GM12878 (cell line): ENCODE measurements around the gene PRRX2. TPM values are rescaled to one million over a fixed set of nuclear protein-coding genes. Genes with fewer than 3 reads are reported as not detected.

Experiments used
- ATAC-seq: fragments of 200-7000 bp; cut with Tn5 transposase; 3 replicates; pipeline ENCODE4 v1.9.1; 2020; ENCODE audit warnings: mild to moderate bottlenecking, moderate library complexity
- BruUV-seq: library from RNA; stranded (reverse); fragments of 400-500 nt; replicated peaks from 2 replicates; lab custom pipeline; 2021; lab: Mats Ljungman, UMichigan
- CTCF ChIA-PET: fragments of 300-600 bp; sonication (Branson Sonifier 250); formaldehyde crosslinking; extraction: SDS; loops from one replicate; lab custom pipeline; 2021; ENCODE audit warnings: inconsistent platforms; lab: Yijun Ruan, JAX
- POLR2A ChIA-PET: fragments of 350-600 bp; formaldehyde crosslinking; extraction: SDS; loops from one replicate; lab custom pipeline; 2021; ENCODE audit warnings: inconsistent platforms; lab: Charles Lee
- RAD21 ChIA-PET: fragments of 300-600 bp; sonication (Branson Sonifier 250); formaldehyde crosslinking; loops from one replicate; lab custom pipeline; 2023; ENCODE audit warnings: antibody characterized with exemption; ENCODE audit not compliant: unreplicated experiment; lab: Charles Lee
- SMC1A ChIA-PET: fragments of 300-600 bp; sonication (Branson Sonifier 250); formaldehyde crosslinking; loops from one replicate; lab custom pipeline; 2023; ENCODE audit not compliant: unreplicated experiment, uncharacterized antibody; lab: Charles Lee
- DNase-seq: peaks from one replicate; pipeline ENCODE4 v3.0.0-alpha.2; 2011; ENCODE audit warnings: low read depth, low spot score
- FAIRE-seq: peaks from 3 replicates; lab custom pipeline; 2011; peaks lifted over from hg19 to GRCh38; lab: Jason Lieb, UNC
- H2AFZ ChIP-seq: 2 replicates; pipeline ENCODE4 v1.6.0; 2011; ENCODE audit warnings: low read depth, low read length, control low read depth; ENCODE audit not compliant: control insufficient read depth
- H3K27ac ChIP-seq: 2 replicates; pipeline ENCODE4 v1.5.1; 2011; ENCODE audit warnings: control low read depth; ENCODE audit not compliant: control insufficient read depth, insufficient read depth
- H3K27me3 ChIP-seq, 2 experiments: replicated peaks in 1 of 2; 2 replicates each; pipeline versions ENCODE4 v1.6.0 to v1.6.1; 2011; ENCODE audit warnings: low read length in 1 of 2; ENCODE audit not compliant: control insufficient read depth in 2 of 2, insufficient read depth in 2 of 2
- H3K36me3 ChIP-seq, 2 experiments: 2 replicates each; pipeline ENCODE4 v1.5.1; 2011; ENCODE audit warnings: low read length in 1 of 2; ENCODE audit not compliant: control insufficient read depth in 2 of 2, insufficient read depth in 2 of 2
- H3K4me1 ChIP-seq: 2 replicates; pipeline ENCODE4 v1.6.1; 2011; ENCODE audit warnings: mild to moderate bottlenecking, low read length, moderate library complexity, mixed read lengths; ENCODE audit not compliant: control insufficient read depth, insufficient read depth
- H3K4me2 ChIP-seq: 2 replicates; pipeline ENCODE4 v1.6.0; 2011; ENCODE audit warnings: control low read depth; ENCODE audit not compliant: control insufficient read depth, insufficient read depth
- H3K4me3 ChIP-seq: fragments of 200-600 bp; sonication (generic); 2 replicates; pipeline ENCODE4 v1.5.1; 2016
- H3K79me2 ChIP-seq: 2 replicates; pipeline ENCODE4 v1.6.0; 2011; ENCODE audit warnings: low read length; ENCODE audit not compliant: control insufficient read depth, insufficient read depth
- H3K9ac ChIP-seq: 2 replicates; pipeline ENCODE4 v1.8.0; 2011; ENCODE audit warnings: low read length, control low read depth, mixed read lengths; ENCODE audit not compliant: control insufficient read depth, insufficient read depth
- H3K9me3 ChIP-seq: replicated peaks from 3 replicates; pipeline ENCODE4 v1.5.1; 2011; ENCODE audit warnings: mild to moderate bottlenecking, low read length; ENCODE audit not compliant: control insufficient read depth, insufficient read depth
- H4K20me1 ChIP-seq: 2 replicates; pipeline ENCODE4 v1.6.0; 2011; ENCODE audit not compliant: control insufficient read depth, insufficient read depth
- ATF7 ChIP-seq: fragments of 450-650 bp; IDR thresholded peaks from 2 replicates; pipeline ENCODE4 v1.6.1; 2016; ENCODE audit warnings: low read depth, mild to moderate bottlenecking
- BCL11A ChIP-seq: IDR thresholded peaks from 2 replicates; pipeline ENCODE4 v1.6.1; 2011; ENCODE audit warnings: low read depth, low read length
- BHLHE40 ChIP-seq, 2 experiments: fragments of 450-650 bp in 1 of 2; IDR thresholded peaks; 2 replicates each; pipeline ENCODE4 v1.6.1; 2011 to 2017; ENCODE audit warnings: low read depth in 2 of 2, borderline replicate concordance in 1 of 2, improper control_type of control experiment in 1 of 2, low read length in 1 of 2, mild to moderate bottlenecking in 1 of 2
- CHD1 ChIP-seq: IDR thresholded peaks from 2 replicates; pipeline ENCODE4 v1.6.1; 2012; ENCODE audit warnings: low read depth, low read length, improper control_type of control experiment
- CHD4 ChIP-seq: fragments of 200-600 bp; sonication (generic); IDR thresholded peaks from 2 replicates; pipeline ENCODE4 v1.6.1; 2016; ENCODE audit warnings: mild to moderate bottlenecking
- CREB1 ChIP-seq: IDR thresholded peaks from 2 replicates; pipeline ENCODE4 v1.6.1; 2012; ENCODE audit warnings: low read depth, mild to moderate bottlenecking, inconsistent platforms
- CREM ChIP-seq: IDR thresholded peaks from 2 replicates; pipeline ENCODE4 v1.6.1; 2014; ENCODE audit warnings: antibody characterized with exemption, low read depth
- IKZF2 ChIP-seq, 2 experiments: fragments of 450-650 bp; IDR thresholded peaks; 2 replicates each; pipeline ENCODE4 v1.6.1; 2017; ENCODE audit warnings: mild to moderate bottlenecking in 2 of 2, moderate library complexity in 2 of 2
- KAT2A ChIP-seq: conservative IDR thresholded peaks from 2 replicates; pipeline ENCODE4 v1.6.1; 2011; ENCODE audit warnings: low read depth, low read length; ENCODE audit not compliant: control insufficient read depth
- MEF2B ChIP-seq: fragments of 450-650 bp; IDR thresholded peaks from 2 replicates; pipeline ENCODE4 v1.6.1; 2018; ENCODE audit warnings: mild to moderate bottlenecking, moderate library complexity; ENCODE audit not compliant: partially characterized antibody, poor library complexity, severe bottlenecking
- MTA2 ChIP-seq: fragments of 450-650 bp; IDR thresholded peaks from 2 replicates; pipeline ENCODE4 v1.6.1; 2016; ENCODE audit warnings: low read depth, mild to moderate bottlenecking, moderate library complexity
- POLR2AphosphoS5 ChIP-seq: IDR thresholded peaks from 2 replicates; pipeline ENCODE4 v1.6.1; 2011; ENCODE audit warnings: mild to moderate bottlenecking, low read length, inconsistent platforms
- RB1 ChIP-seq: fragments of 450-650 bp; formaldehyde crosslinking; IDR thresholded peaks from 2 replicates; pipeline ENCODE4 v1.6.1; 2017; ENCODE audit warnings: mild to moderate bottlenecking, borderline replicate concordance
- RBBP5 ChIP-seq: fragments of 200-600 bp; sonication (generic); conservative IDR thresholded peaks from 2 replicates; pipeline ENCODE4 v1.6.1; 2016
- SMC3 ChIP-seq: IDR thresholded peaks from 2 replicates; pipeline ENCODE4 v1.6.1; 2011; ENCODE audit warnings: low read length, improper control_type of control experiment, borderline replicate concordance
- SPI1 ChIP-seq: IDR thresholded peaks from 2 replicates; pipeline ENCODE4 v1.6.1; 2011; ENCODE audit warnings: low read depth, mild to moderate bottlenecking, low read length, moderate library complexity, borderline replicate concordance; ENCODE audit not compliant: insufficient read depth
- SUZ12 ChIP-seq: fragments of 200-600 bp; sonication (generic); IDR thresholded peaks from one replicate; pipeline ENCODE4 v1.6.1; 2018; ENCODE audit warnings: antibody characterized with exemption, mild to moderate bottlenecking; ENCODE audit not compliant: unreplicated experiment
- TBL1XR1 ChIP-seq: IDR thresholded peaks from 2 replicates; pipeline ENCODE4 v1.6.1; 2012; ENCODE audit warnings: low read depth, low read length, improper control_type of control experiment
- WRNIP1 ChIP-seq: IDR thresholded peaks from 2 replicates; pipeline ENCODE4 v1.6.1; 2011; ENCODE audit warnings: low read depth, low read length, improper control_type of control experiment, borderline replicate concordance
- WGBS: methylation state at CpG from one replicate; pipeline ENCODE4 v1.1.6; 2016; ENCODE audit warnings: low lambda C conversion rate; ENCODE audit not compliant: insufficient replicate concordance, insufficient coverage; ENCODE audit errors: missing lambda C conversion rate; 5-methylcytosine and 5-hydroxymethylcytosine counted together
- in situ Hi-C: fragments of 300-500 bp; cut with MboI; formaldehyde crosslinking; loops from 9 replicates; pipeline ENCODE4 v1.14.3; 2018; ENCODE audit warnings: mixed read lengths
- intact Hi-C: fragments of 100-400 bp; cut with micrococcal nuclease; formaldehyde crosslinking; loops from one replicate; pipeline ENCODE4 v1.14.2; 2022; ENCODE audit not compliant: unreplicated experiment
- polyA plus RNA-seq, 11 experiments: library from polyadenylated mRNA; depleted of rRNA in 4 of 11; unstranded in 6 of 11; stranded (reverse) in 5 of 11; fragments of >200 nt; fragmentation: Nextera tagmentation in 4 of 11; fragmentation: Illumina TruSeq in 1 of 11; extraction: Ambion mirVana in 4 of 11; extraction: Trizol in 1 of 11; gene quantifications; 1 replicate in 1 of 11; 2 replicates in 10 of 11; pipeline versions ENCODE4 v1.2.1 to v1.2.3, GENCODE V29; 2011 to 2016; ENCODE audit warnings: inconsistent platforms in 2 of 11, missing spikeins in 2 of 11, low read depth in 1 of 11
- total RNA-seq, 4 experiments: library from RNA; depleted of rRNA in 3 of 4; stranded (reverse); fragments of >200 nt in 3 of 4; fragmentation: Illumina TruSeq in 1 of 4; extraction: Trizol in 1 of 4; gene quantifications; 2 replicates each; pipeline versions ENCODE4 v1.2.1 to v1.2.3, GENCODE V29; 2013 to 2021
- TF ChIP-seq, protein P1 (sequence below): fragments of 450-650 bp; IDR thresholded peaks from 2 replicates; pipeline ENCODE4 v1.6.1; 2014; ENCODE audit warnings: mild to moderate bottlenecking
- TF ChIP-seq, protein P2 (sequence below): fragments of 450-650 bp; IDR thresholded peaks from 2 replicates; pipeline ENCODE4 v1.6.1; 2017; ENCODE audit warnings: low read depth, mild to moderate bottlenecking, moderate library complexity
- TF ChIP-seq, protein P3 (sequence below): fragments of 450-650 bp; IDR thresholded peaks from 2 replicates; pipeline ENCODE4 v1.6.1; 2016; ENCODE audit warnings: mild to moderate bottlenecking

The PRRX2 gene
- total and polyA plus RNA-seq, 10 of the 15 experiments (the other 5 are each of a cell fraction or from before 2014, with no cell fraction given), result not detected

DNA sequence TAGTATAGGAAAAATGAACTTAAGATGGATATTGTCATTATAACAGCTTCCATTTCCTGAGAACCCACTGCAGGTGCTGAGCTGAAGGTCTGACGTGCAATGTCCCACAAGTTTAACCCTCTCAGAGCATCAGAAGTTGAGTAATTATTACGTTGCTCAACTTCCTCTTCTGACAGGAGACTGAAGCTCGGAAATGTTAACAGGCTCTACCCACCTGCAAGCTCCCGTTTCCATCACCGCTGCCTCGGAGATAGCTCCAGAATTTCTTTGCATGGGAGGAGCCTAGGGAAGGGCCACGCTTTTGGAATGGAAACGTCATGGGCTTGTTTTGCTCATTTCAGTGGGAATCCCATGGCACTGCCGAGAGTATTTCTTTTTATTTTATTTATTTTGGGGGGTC, 40.5 kb upstream of the PRRX2 start:
- intact Hi-C loops, result loop anchor here (1.0 kb wide), 1 partner anchor 486 kb away; no protein-coding TSS in a partner anchor
- in situ Hi-C loops, result no loop called here
- Histone ChIP-seq H2AFZ (peak overlapping the region; percentile 69), H3K27ac (no peak overlapping the region), H3K9me3 (no peaks in the 10 kb centered on the region), H4K20me1 (no peaks in the 10 kb centered on the region), H3K4me3 (peak overlapping the region; percentile 93; the same call in 1 of the 2 replicates), H3K4me1 (peaks cover 14% of the 10 kb centered on the region), H3K36me3 (peaks cover 0 to 3% of the 10 kb centered on the region in 2 experiments; a peak in 1 of 4 replicates), H3K27me3 (peaks cover 0 to 4% of the 10 kb centered on the region in 2 experiments; a peak in 2 of 4 replicates), H3K4me2 (peak overlapping the region; percentile 81), H3K79me2 (peaks cover 38% of the 10 kb centered on the region), H3K9ac (no peak overlapping the region)
- POLR2A ChIA-PET, result interaction anchor here (0.6 to 3.0 kb wide), 10 partner anchors 17 to 1261 kb away, joined by 3 to 21 read pairs (median 3); partner anchors contain the start of gene IER5L
- WGBS, result 12% methylated on average over 9 of the region's 9 CpGs
- CTCF ChIA-PET, result interaction anchor here (0.7 to 5.2 kb wide), 44 partner anchors 8 to 587 kb away, joined by 3 to 194 read pairs (median 4); partner anchors contain the start of genes ASB6, IER5L and TOR1B
- DNase-seq (no peak), ATAC-seq (peak; percentile 65), FAIRE-seq (peak; percentile 38)
- SMC1A ChIA-PET, result interaction anchor here (0.8 to 6.8 kb wide), 18 partner anchors 9 to 511 kb away, joined by 3 to 83 read pairs (median 4); partner anchors contain the start of gene IER5L
- RAD21 ChIA-PET, result interaction anchor here (1.0 to 6.4 kb wide), 18 partner anchors 14 to 544 kb away, joined by 3 to 130 read pairs (median 4); partner anchors contain the start of genes DOLPP1 and IER5L
- no TSS peak for BruUV-seq
- TF ChIP-seq SMC3, result no peak
- peak; percentile 40; the same call in 1 of the 2 replicates for TF ChIP-seq CREM
- peak; percentile 80 for TF ChIP-seq CREB1
- no peak for TF ChIP-seq CHD1
- TF ChIP-seq ATF7, result peak; percentile 9; the same call in 1 of the 2 replicates
- TF ChIP-seq CHD4, result no peak
- TF ChIP-seq, protein P1, sequence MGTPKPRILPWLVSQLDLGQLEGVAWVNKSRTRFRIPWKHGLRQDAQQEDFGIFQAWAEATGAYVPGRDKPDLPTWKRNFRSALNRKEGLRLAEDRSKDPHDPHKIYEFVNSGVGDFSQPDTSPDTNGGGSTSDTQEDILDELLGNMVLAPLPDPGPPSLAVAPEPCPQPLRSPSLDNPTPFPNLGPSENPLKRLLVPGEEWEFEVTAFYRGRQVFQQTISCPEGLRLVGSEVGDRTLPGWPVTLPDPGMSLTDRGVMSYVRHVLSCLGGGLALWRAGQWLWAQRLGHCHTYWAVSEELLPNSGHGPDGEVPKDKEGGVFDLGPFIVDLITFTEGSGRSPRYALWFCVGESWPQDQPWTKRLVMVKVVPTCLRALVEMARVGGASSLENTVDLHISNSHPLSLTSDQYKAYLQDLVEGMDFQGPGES, result no peak
- TF ChIP-seq SUZ12, result no peak
- TF ChIP-seq, protein P2, sequence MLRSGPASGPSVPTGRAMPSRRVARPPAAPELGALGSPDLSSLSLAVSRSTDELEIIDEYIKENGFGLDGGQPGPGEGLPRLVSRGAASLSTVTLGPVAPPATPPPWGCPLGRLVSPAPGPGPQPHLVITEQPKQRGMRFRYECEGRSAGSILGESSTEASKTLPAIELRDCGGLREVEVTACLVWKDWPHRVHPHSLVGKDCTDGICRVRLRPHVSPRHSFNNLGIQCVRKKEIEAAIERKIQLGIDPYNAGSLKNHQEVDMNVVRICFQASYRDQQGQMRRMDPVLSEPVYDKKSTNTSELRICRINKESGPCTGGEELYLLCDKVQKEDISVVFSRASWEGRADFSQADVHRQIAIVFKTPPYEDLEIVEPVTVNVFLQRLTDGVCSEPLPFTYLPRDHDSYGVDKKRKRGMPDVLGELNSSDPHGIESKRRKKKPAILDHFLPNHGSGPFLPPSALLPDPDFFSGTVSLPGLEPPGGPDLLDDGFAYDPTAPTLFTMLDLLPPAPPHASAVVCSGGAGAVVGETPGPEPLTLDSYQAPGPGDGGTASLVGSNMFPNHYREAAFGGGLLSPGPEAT, result 0 out of 2 replicates have a peak, but pooled peaks have one; percentile 16
- TF ChIP-seq, protein P3, sequence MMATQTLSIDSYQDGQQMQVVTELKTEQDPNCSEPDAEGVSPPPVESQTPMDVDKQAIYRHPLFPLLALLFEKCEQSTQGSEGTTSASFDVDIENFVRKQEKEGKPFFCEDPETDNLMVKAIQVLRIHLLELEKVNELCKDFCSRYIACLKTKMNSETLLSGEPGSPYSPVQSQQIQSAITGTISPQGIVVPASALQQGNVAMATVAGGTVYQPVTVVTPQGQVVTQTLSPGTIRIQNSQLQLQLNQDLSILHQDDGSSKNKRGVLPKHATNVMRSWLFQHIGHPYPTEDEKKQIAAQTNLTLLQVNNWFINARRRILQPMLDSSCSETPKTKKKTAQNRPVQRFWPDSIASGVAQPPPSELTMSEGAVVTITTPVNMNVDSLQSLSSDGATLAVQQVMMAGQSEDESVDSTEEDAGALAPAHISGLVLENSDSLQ, result peak; percentile 16; the same call in 1 of the 2 replicates
- TF ChIP-seq RBBP5, result no peak
- peak in 1 of 2 experiments; percentile 43; a peak in 1 of 4 replicates for TF ChIP-seq BHLHE40 (IDR thresholded peaks at IDR 0.05; ENCODE audit: borderline replicate concordance in 1 of 2, low read depth in 2 of 2, low read length in 1 of 2)
- TF ChIP-seq POLR2AphosphoS5, result no peak
- TF ChIP-seq WRNIP1, result no peak
- peak; percentile 22; the same call in 1 of the 2 replicates for TF ChIP-seq SPI1
- TF ChIP-seq TBL1XR1, result no peak
- no peak for TF ChIP-seq BCL11A
- TF ChIP-seq RB1, result no peak
- TF ChIP-seq MEF2B, result no peak
- peak in 1 of 2 experiments; percentile 24; a peak in 1 of 4 replicates for TF ChIP-seq IKZF2 (IDR thresholded peaks at IDR 0.05)
- TF ChIP-seq KAT2A, result no peak
- peak; percentile 23; the same call in 1 of the 2 replicates for TF ChIP-seq MTA2
